DOHH2 (cell line): ENCODE measurements around the gene HOXB6.

Experiments used
- CTCF ChIP-seq: fragments of 200-600 bp; sonication (generic); IDR thresholded peaks from one replicate; pipeline ENCODE4 v1.5.1; 2014; ENCODE audit warnings: antibody characterized with exemption, mild to moderate bottlenecking, low read depth, low read length; ENCODE audit not compliant: poor library complexity, severe bottlenecking
- EZH2phosphoT487 ChIP-seq: fragments of 200-600 bp; sonication (generic); IDR thresholded peaks from 2 replicates; pipeline ENCODE4 v1.6.1; 2017; ENCODE audit warnings: borderline replicate concordance, mild to moderate bottlenecking, antibody characterized with exemption, low read length, moderate library complexity, mixed read lengths

GRCh38 chr17:48551214-48551555 is 53.6 kb downstream of the HOXB6 start:
- TF ChIP-seq CTCF (no peak), EZH2phosphoT487 (no peak)
